ENCODE data around the gene MKS1. TPM values are rescaled to one million over a fixed set of nuclear protein-coding genes. Genes with fewer than 3 reads are reported as not detected.

The MKS1 gene
- total and polyA plus RNA-seq, 2 donors (not counting 3 experiments of a cell fraction or from before 2014, with no cell fraction given): 12.2 to 13.2 TPM

- Histone ChIP-seq H3K36me3 (ENCODE audit: control insufficient read depth in 2 of 2, extremely low read depth in 1 of 2, insufficient read depth in 2 of 2, low read length in 2 of 2) (no peaks in the 10 kb centered on the region), H3K4me1 (ENCODE audit: control insufficient read depth, extremely low read depth, insufficient read depth, low read length) (no peaks in the 10 kb centered on the region), H3K27ac (ENCODE audit: insufficient read depth, low read depth, low read length) (no peak overlapping the region), H2AFZ (ENCODE audit: low read depth, low read length) (no peak overlapping the region), H3K9ac (replicated peaks; ENCODE audit: extremely low read depth, insufficient read depth, low read length) (no peak overlapping the region), H3K27me3 (ENCODE audit: control insufficient read depth in 2 of 2, insufficient read depth in 2 of 2, low read length in 2 of 2) (no peaks in the 10 kb centered on the region), H3K4me2 (ENCODE audit: insufficient read depth, low read length) (no peak overlapping the region), H3K79me2 (ENCODE audit: control insufficient read depth, insufficient read depth, low read length) (no peaks in the 10 kb centered on the region), H3K9me3 (replicated peaks; ENCODE audit: control insufficient read depth, insufficient read depth, low read length) (no peaks in the 10 kb centered on the region), H3K9me1 (replicated peaks; ENCODE audit: control insufficient read depth, extremely low read depth, insufficient read depth, low read length) (no peaks in the 10 kb centered on the region), H3K4me3 (replicated peaks in 1 of 3; ENCODE audit: insufficient read depth in 1 of 3, low read depth in 1 of 3, low read length in 3 of 3) (no peak overlapping the region), H4K20me1 (replicated peaks; ENCODE audit: control insufficient read depth, extremely low read depth, insufficient read depth, low read length) (no peaks in the 10 kb centered on the region)
- DNase-seq (ENCODE audit: low read depth, low spot score) (no peak), FAIRE-seq (no peak)
- dilution Hi-C loops (cut with MboI; ENCODE audit: extremely low pct_ligation_motif_present, low sequenced_read_pairs) (no loop called here), intact Hi-C loops (cut with micrococcal nuclease) (no loop called here)
- CTCF ChIA-PET: interaction anchor here (1.2 kb wide), 1 partner anchor 12 kb away, joined by 3 read pairs; no protein-coding TSS in a partner anchor
- no peak for TF ChIP-seq EZH2 (IDR thresholded peaks at IDR 0.05; ENCODE audit: borderline replicate concordance, low read depth, low read length, severe bottlenecking)
- no peak for TF ChIP-seq MAX (IDR thresholded peaks at IDR 0.05; ENCODE audit: insufficient read depth, insufficient read length)
- TF ChIP-seq JUN (IDR thresholded peaks at IDR 0.05; ENCODE audit: borderline replicate concordance, insufficient read depth, insufficient read length, low read depth): no peak
- POLR2A ChIA-PET: no interaction called here
- BruUV-seq (replicated peaks): no TSS peak
These were observed 31.4 kb downstream of the MKS1 start for GRCh38 chr17:58187675-58188074.

- POLR2A ChIA-PET: no interaction called here
- no peak for TF ChIP-seq JUN (IDR thresholded peaks at IDR 0.05; ENCODE audit: borderline replicate concordance, insufficient read depth, insufficient read length, low read depth)
- TF ChIP-seq FOS (IDR thresholded peaks at IDR 0.05; ENCODE audit: borderline replicate concordance, insufficient read depth, low read length): no peak
- no peak for TF ChIP-seq MYC (IDR thresholded peaks at IDR 0.05; ENCODE audit: low read depth, low read length)
- TF ChIP-seq CTCF (IDR thresholded peaks at IDR 0.05; ENCODE audit: extremely low read depth in 1 of 2, insufficient read depth in 1 of 2, low read depth in 1 of 2, low read length in 2 of 2): no peak
- TF ChIP-seq GATA2 (IDR thresholded peaks at IDR 0.05; ENCODE audit: insufficient read depth, insufficient read length, low read depth, low read length): no peak
- TF ChIP-seq POLR2AphosphoS5 (IDR thresholded peaks at IDR 0.05; ENCODE audit: insufficient read depth, low read depth, low read length): no peak
- TF ChIP-seq MAX (IDR thresholded peaks at IDR 0.05; ENCODE audit: insufficient read depth, insufficient read length): no peak
- no peak for TF ChIP-seq POLR2A (IDR thresholded peaks at IDR 0.05; ENCODE audit: low read depth, low read length)
- TF ChIP-seq EZH2 (IDR thresholded peaks at IDR 0.05; ENCODE audit: borderline replicate concordance, low read depth, low read length, severe bottlenecking): no peak
- no peak for DNase-seq (ENCODE audit: low read depth, low spot score)
- CTCF ChIA-PET: interaction anchor here (1.2 kb wide), 1 partner anchor 13 kb away, joined by 3 read pairs; no protein-coding TSS in a partner anchor
- Histone ChIP-seq H3K36me3 (ENCODE audit: control insufficient read depth in 2 of 2, extremely low read depth in 1 of 2, insufficient read depth in 2 of 2, low read length in 2 of 2) (no peaks in the 10 kb centered on the region), H3K4me2 (ENCODE audit: insufficient read depth, low read length) (no peak overlapping the region), H3K79me2 (ENCODE audit: control insufficient read depth, insufficient read depth, low read length) (no peaks in the 10 kb centered on the region), H3K9me1 (replicated peaks; ENCODE audit: control insufficient read depth, extremely low read depth, insufficient read depth, low read length) (no peaks in the 10 kb centered on the region), H3K27me3 (ENCODE audit: control insufficient read depth in 2 of 2, insufficient read depth in 2 of 2, low read length in 2 of 2) (no peaks in the 10 kb centered on the region), H3K9me3 (replicated peaks; ENCODE audit: control insufficient read depth, insufficient read depth, low read length) (no peaks in the 10 kb centered on the region), H2AFZ (ENCODE audit: low read depth, low read length) (no peak overlapping the region), H3K27ac (ENCODE audit: insufficient read depth, low read depth, low read length) (no peak overlapping the region), H4K20me1 (replicated peaks; ENCODE audit: control insufficient read depth, extremely low read depth, insufficient read depth, low read length) (no peaks in the 10 kb centered on the region), H3K9ac (replicated peaks; ENCODE audit: extremely low read depth, insufficient read depth, low read length) (no peak overlapping the region), H3K4me3 (replicated peaks in 1 of 3; ENCODE audit: insufficient read depth in 1 of 3, low read depth in 1 of 3, low read length in 3 of 3) (no peak overlapping the region), H3K4me1 (ENCODE audit: control insufficient read depth, extremely low read depth, insufficient read depth, low read length) (no peaks in the 10 kb centered on the region)
- BruUV-seq (replicated peaks): no TSS peak
- no peak for FAIRE-seq
- dilution Hi-C loops (cut with MboI; ENCODE audit: extremely low pct_ligation_motif_present, low sequenced_read_pairs): no loop called here
- intact Hi-C loops (cut with micrococcal nuclease): no loop called here
These were observed 32.0 kb downstream of the MKS1 start for GRCh38 chr17:58187063-58187462.
